Lower leg skin (tissue), 4 donors: ENCODE results near the gene ADAT2. TPM values are rescaled to one million over a fixed set of nuclear protein-coding genes. Genes with fewer than 3 reads are reported as not detected.

Experiments
- DNase-seq, 2 donors: peaks; one replicate each; pipeline ENCODE4 v3.0.0-alpha.2; 2019; ENCODE audit warnings: low spot score in 2 of 2
- H3K4me3 ChIP-seq: fragments of 200-600 bp; sonication (generic); 2 replicates; pipeline ENCODE4 v1.5.1; 2017; ENCODE audit warnings: mild to moderate bottlenecking, low read depth; ENCODE audit not compliant: poor library complexity, severe bottlenecking
- POLR2A ChIP-seq, 2 donors: fragments of 450-650 bp; IDR thresholded peaks; one replicate each; pipeline ENCODE4 v1.6.1; 2016 to 2017; ENCODE audit warnings: antibody characterized with exemption in 2 of 2, mild to moderate bottlenecking in 1 of 2, moderate library complexity in 1 of 2
- WGBS, 2 donors: methylation state at CpG; one replicate each; pipeline ENCODE4 v1.1.5; 2018; 5-methylcytosine and 5-hydroxymethylcytosine counted together
- intact Hi-C: fragments of 100-400 bp; cut with DNase I; formaldehyde crosslinking; loops from one replicate; pipeline ENCODE4 v1.15.0; 2023; ENCODE audit warnings: low total_unique reads
- total RNA-seq, 4 donors: library from RNA; depleted of rRNA; stranded (reverse); fragments of >200 nt; gene quantifications; one replicate each; pipeline ENCODE4 v1.1.0, GENCODE V29; 2016
- TF ChIP-seq, protein P1 (sequence below), 3 donors: fragments of 450-650 bp; IDR thresholded peaks; one replicate each; pipeline ENCODE4 v1.5.1; 2016; ENCODE audit warnings: antibody characterized with exemption in 3 of 3, mild to moderate bottlenecking in 3 of 3, moderate library complexity in 2 of 3

Gene ADAT2
- total RNA-seq, 4 donors from 2014 or later: 2.2 to 5.3 (median 3.9) TPM

DNA sequence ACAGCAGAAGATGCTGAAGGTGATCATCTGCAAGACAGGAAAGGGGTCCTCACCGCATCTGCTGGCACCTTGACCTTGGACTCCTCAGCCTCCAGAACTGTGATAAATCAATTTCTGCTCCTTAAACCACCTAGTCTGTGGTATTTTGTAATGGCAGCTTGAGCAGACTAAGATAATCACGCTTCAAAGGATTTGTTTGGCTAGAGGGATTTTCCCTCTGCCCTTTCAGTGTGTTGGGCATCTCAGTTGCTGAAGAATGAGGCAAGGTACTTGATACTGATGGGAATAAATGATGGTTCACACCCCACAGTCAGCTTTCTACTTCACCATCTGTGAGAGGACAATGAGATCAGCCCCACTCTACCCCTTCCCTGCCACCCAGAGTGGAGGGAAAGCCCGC lies 60.2 kb downstream of the ADAT2 start:
- DNase-seq: no peak
- intact Hi-C loops: no loop called here
- 88 to 90% methylated on average over 3 of the region's 3 CpGs for WGBS, 2 donors
- TF ChIP-seq POLR2A (IDR thresholded peaks at IDR 0.05): no peak
- TF ChIP-seq, protein P1, sequence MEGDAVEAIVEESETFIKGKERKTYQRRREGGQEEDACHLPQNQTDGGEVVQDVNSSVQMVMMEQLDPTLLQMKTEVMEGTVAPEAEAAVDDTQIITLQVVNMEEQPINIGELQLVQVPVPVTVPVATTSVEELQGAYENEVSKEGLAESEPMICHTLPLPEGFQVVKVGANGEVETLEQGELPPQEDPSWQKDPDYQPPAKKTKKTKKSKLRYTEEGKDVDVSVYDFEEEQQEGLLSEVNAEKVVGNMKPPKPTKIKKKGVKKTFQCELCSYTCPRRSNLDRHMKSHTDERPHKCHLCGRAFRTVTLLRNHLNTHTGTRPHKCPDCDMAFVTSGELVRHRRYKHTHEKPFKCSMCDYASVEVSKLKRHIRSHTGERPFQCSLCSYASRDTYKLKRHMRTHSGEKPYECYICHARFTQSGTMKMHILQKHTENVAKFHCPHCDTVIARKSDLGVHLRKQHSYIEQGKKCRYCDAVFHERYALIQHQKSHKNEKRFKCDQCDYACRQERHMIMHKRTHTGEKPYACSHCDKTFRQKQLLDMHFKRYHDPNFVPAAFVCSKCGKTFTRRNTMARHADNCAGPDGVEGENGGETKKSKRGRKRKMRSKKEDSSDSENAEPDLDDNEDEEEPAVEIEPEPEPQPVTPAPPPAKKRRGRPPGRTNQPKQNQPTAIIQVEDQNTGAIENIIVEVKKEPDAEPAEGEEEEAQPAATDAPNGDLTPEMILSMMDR (IDR thresholded peaks at IDR 0.05): no peak
- H3K4me3 ChIP-seq: no peak overlapping the region

DNA sequence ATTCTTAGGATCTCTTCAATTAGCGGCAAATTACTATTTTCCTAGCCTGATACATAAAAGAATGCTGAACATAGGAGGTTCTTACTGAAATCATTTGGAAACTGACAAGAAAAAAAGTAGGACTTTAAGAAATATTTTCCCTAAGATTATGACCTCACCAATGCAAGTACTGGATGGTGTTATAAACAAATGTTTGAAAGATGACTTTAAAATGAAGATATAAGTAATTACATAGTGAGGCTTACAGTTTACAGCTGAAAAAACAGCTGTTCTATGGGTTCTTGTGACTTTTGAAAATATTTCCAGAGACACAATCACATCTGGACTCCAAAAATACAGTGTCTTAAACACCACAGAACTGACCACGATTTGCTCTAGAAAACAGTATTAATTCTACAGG lies 64.9 kb downstream of the ADAT2 start:
- DNase-seq: no peak
- no peak overlapping the region for H3K4me3 ChIP-seq
- intact Hi-C loops: no loop called here
- no peak for TF ChIP-seq POLR2A (IDR thresholded peaks at IDR 0.05)
- TF ChIP-seq, protein P1 (IDR thresholded peaks at IDR 0.05): no peak
- 79 to 87% methylated on average over 2 of the region's 2 CpGs for whole genome bisulfite sequencing, 2 donors

DNA sequence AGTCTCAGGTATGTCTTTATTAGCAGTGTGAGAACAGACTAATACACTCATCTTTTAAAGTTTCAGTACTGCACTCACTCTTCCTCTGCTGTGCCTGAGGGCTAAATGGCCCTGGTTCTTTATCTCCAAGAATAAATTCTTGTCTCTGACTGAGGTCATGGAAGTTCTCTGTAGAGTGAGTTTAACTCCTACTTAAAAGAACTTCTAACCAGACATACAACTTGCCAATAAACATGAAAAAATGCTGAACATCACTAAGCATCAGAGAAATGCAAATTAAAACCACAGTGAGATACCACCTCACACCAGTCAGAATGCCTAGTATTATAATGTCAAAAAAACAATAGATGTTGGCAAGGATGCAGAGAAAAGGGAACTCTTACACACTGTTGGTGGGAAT lies 73.6 kb downstream of the ADAT2 start:
- intact Hi-C loops: no loop called here
- TF ChIP-seq POLR2A (IDR thresholded peaks at IDR 0.05): no peak
- TF ChIP-seq, protein P1 (IDR thresholded peaks at IDR 0.05): no peak
- no peak overlapping the region for H3K4me3 ChIP-seq
- DNase-seq: no peak

DNA sequence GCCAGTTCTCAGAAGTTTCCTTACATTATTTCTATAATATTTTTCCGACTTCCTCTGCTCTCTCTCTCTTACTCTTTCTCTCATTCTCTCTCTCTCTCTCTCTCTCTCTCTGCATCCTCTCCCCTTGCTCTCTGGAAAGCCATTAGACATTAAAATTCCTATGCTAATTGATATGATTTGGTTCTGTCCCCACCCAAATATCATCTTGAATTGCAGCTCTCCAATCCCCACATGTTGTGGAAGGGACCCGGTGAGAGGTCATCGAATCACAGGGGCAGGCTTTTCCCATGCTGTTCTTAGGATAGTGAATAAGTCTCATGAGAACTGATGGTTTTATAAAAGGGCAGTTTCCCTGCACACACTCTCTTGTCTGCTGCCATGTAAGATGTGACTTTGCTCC lies 74.1 kb downstream of the ADAT2 start:
- H3K4me3 ChIP-seq: no peak overlapping the region
- WGBS, 2 donors: 92 to 97% methylated on average over 3 of the region's 3 CpGs
- TF ChIP-seq POLR2A (IDR thresholded peaks at IDR 0.05): no peak
- TF ChIP-seq, protein P1 (IDR thresholded peaks at IDR 0.05): no peak
- no peak for DNase-seq
- intact Hi-C loops: no loop called here

DNA sequence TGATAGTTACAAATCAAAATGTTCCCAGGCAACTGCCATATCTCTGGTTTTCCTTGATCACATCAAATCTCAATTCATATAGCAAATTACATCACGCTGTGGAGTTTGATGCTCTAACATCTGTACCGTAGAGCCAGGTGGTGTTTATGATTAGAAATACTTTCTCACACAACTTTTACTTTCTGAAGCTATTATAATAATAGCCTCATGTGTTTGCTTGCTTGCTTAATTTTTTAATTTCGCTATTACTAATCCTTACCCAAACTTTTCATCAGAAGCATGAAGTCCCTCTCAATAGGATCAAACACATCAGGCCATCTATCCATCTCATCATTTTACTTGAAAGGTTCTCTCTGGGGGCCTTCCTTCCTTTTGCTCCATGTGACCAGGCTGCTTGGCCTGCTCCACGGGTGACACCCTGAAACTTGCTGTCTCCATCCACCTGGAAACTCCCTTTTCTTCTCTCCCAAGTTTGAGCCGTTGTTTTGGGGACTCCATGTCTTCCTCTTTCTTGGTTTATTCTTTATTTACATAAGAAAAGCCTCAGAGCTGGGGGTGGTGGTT lies 75.4 kb downstream of the ADAT2 start:
- intact Hi-C loops: no loop called here
- no peak overlapping the region for H3K4me3 ChIP-seq
- WGBS, 2 donors: 77 to 86% methylated on average over 5 of the region's 5 CpGs
- no peak for DNase-seq
- TF ChIP-seq, protein P1 (IDR thresholded peaks at IDR 0.05): no peak
- no peak for TF ChIP-seq POLR2A (IDR thresholded peaks at IDR 0.05)

DNA sequence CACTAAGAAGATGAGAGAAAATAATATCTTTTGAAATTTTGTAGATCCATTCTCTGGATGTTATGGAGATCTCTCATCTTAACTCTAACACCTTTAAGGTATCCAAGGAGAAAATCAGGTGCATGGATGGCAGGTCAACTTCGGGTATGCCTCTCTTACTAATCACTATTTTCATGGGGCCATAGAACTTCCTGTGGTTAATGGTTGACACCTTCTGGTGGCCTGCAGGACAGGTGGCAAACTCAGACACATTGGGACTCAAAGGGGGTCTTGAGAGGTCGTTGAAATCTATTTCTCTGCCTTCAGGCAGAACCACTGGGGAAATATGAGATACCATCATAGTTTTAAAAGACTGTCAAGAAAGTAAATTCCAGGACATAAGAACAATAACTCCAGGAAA lies 76.5 kb downstream of the ADAT2 start:
- WGBS, 2 donors: 60 to 61% methylated on average over 2 of the region's 2 CpGs
- TF ChIP-seq, protein P1 (IDR thresholded peaks at IDR 0.05): no peak
- TF ChIP-seq POLR2A (IDR thresholded peaks at IDR 0.05): no peak
- no peak for DNase-seq
- intact Hi-C loops: no loop called here
- no peak overlapping the region for H3K4me3 ChIP-seq
